Activated naive CD4-positive, alpha-beta T cell treated with anti-CD3 and anti-CD28 coated beads for 36 hours (primary cell): ENCODE measurements around the gene HNRNPA2B1. TPM values are rescaled to one million over a fixed set of nuclear protein-coding genes. Genes with fewer than 3 reads are reported as not detected.

ENCODE experiments used
- CTCF ChIA-PET: fragments of 350-600 bp; sonication (Branson Sonifier 250); formaldehyde crosslinking; loops from one replicate; lab custom pipeline; 2021; ENCODE audit warnings: antibody characterized with exemption; lab: Charles Lee
- DNase-seq: peaks from one replicate; pipeline ENCODE4 v3.0.0-alpha.2; 2020
- H3K27ac Mint-ChIP-seq: one replicate; pipeline ENCODE4 v1.8.0; 2021; ENCODE audit warnings: mild to moderate bottlenecking, mixed read lengths
- H3K27me3 Mint-ChIP-seq: one replicate; pipeline ENCODE4 v1.8.0; 2021; ENCODE audit warnings: low read depth, mixed read lengths
- H3K36me3 Mint-ChIP-seq: one replicate; pipeline ENCODE4 v1.8.0; 2021; ENCODE audit warnings: low read depth, mixed read lengths
- H3K4me1 Mint-ChIP-seq: one replicate; pipeline ENCODE4 v1.8.0; 2021; ENCODE audit warnings: low read depth, mixed read lengths
- H3K4me3 Mint-ChIP-seq: one replicate; pipeline ENCODE4 v1.8.0; 2021; ENCODE audit warnings: mild to moderate bottlenecking, moderate library complexity, mixed read lengths
- H3K9me3 Mint-ChIP-seq: one replicate; pipeline ENCODE4 v1.8.0; 2021; ENCODE audit warnings: mixed read lengths
- intact Hi-C: fragments of 100-400 bp; cut with micrococcal nuclease; formaldehyde crosslinking; loops from one replicate; pipeline ENCODE4 v1.15.1; 2023
- total RNA-seq, 2 experiments: library from RNA; stranded (reverse); gene quantifications; one replicate each; pipeline ENCODE4 v1.2.3, GENCODE V29; 2021

Gene HNRNPA2B1
- total RNA-seq: 100 to 1,000 TPM; 925 to 950 TPM

- Mint-ChIP-seq H3K9me3 (no peaks in the 10 kb centered on the region), H3K36me3 (peaks cover 77% of the 10 kb centered on the region), H3K4me1 (peaks cover 38% of the 10 kb centered on the region), H3K4me3 (peak within 1 kb of the TSS; percentile 100), H3K27me3 (no peaks in the 10 kb centered on the region), H3K27ac (peak within 1 kb of the TSS; percentile 100)
- DNase-seq: peak; percentile 98
- intact Hi-C loops: loop anchor here (1.0 to 5.0 kb wide), 12 partner anchors 33 to 1540 kb away; partner anchors contain the start of genes CYCS, HIBADH and TAX1BP1
- CTCF ChIA-PET: interaction anchor here (0.7 to 1.0 kb wide), 4 partner anchors 10 to 308 kb away, joined by 3 to 5 read pairs (median 3); no protein-coding TSS in a partner anchor
These were observed at the start of gene HNRNPA2B1 for GRCh38 chr7:26200444-26201246. Gene HNRNPA2B1, minus strand, starts transcription at chr7:26200746. Its CDS starts 169 bp downstream, at chr7:26200577.

DNA sequence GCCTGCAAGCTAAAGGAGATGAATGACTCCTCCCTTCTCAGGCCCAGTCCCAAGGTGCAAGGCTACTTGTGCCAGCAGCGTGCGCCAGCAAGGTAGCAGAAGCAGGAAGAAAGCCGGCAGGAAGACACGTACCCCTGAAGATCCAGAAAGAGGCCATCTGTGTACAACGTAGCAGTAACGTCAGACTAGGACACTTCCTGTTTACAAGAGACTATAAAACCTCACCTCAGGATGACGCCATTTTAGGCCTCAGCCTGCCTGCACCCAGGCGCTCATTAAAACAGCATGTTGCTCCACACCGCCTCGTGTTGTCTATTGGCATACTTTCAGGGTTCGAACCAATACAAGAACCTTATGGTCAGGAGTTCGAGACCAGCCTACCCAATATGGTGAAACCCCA is 49.7 kb upstream of the HNRNPA2B1 start:
- Mint-ChIP-seq H3K27ac (no peak overlapping the region), H3K4me3 (no peak overlapping the region), H3K36me3 (no peaks in the 10 kb centered on the region)

GRCh38 chr7:26245150-26245549 is 44.6 kb upstream of the HNRNPA2B1 start:
- CTCF ChIA-PET: no interaction called here
- Mint-ChIP-seq H3K36me3 (no peaks in the 10 kb centered on the region), H3K4me3 (no peak overlapping the region), H3K9me3 (no peaks in the 10 kb centered on the region), H3K27me3 (no peaks in the 10 kb centered on the region), H3K4me1 (no peaks in the 10 kb centered on the region), H3K27ac (no peak overlapping the region)
- intact Hi-C loops: no loop called here
- no peak for DNase-seq

More for the DNA sequence above, 49.7 kb upstream of the HNRNPA2B1 start:
- CTCF ChIA-PET: interaction anchor here (0.6 kb wide), 1 partner anchor 157 kb away, joined by 6 read pairs; no protein-coding TSS in a partner anchor
- Mint-ChIP-seq H3K9me3 (no peaks in the 10 kb centered on the region), H3K27me3 (no peaks in the 10 kb centered on the region), H3K4me1 (no peaks in the 10 kb centered on the region)
- intact Hi-C loops: no loop called here
- no peak for DNase-seq

DNA sequence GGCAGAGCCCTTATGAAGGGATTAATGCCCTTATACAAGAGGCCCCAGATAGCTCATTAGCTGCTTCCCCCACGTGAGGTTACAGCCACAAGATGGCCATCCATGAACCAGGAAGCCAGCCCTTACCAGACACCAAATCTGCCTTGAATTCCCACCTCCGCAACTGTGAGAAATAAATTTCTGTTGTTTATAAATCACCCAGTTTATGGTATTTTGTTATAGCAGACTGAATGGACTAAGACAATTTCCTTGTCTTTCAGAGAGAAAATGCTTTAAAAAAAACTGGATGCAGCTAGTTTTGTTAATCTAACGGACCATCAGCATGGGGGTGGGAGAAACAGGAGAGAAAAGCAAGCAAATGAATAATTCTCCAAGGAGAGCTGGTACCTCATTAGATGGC is 37.5 kb upstream of the HNRNPA2B1 start:
- H3K4me3 Mint-ChIP-seq: no peak overlapping the region
- no peaks in the 10 kb centered on the region for H3K4me1 Mint-ChIP-seq
- intact Hi-C loops: loop anchor here (5.0 kb wide), 1 partner anchor 49 kb away; no protein-coding TSS in a partner anchor
- no peaks in the 10 kb centered on the region for H3K36me3 Mint-ChIP-seq
- no peak overlapping the region for H3K27ac Mint-ChIP-seq
- no peaks in the 10 kb centered on the region for H3K9me3 Mint-ChIP-seq
- DNase-seq: no peak
- CTCF ChIA-PET: interaction anchor here (0.6 kb wide), 1 partner anchor 10 kb away, joined by 3 read pairs; no protein-coding TSS in a partner anchor
- no peaks in the 10 kb centered on the region for H3K27me3 Mint-ChIP-seq

DNA sequence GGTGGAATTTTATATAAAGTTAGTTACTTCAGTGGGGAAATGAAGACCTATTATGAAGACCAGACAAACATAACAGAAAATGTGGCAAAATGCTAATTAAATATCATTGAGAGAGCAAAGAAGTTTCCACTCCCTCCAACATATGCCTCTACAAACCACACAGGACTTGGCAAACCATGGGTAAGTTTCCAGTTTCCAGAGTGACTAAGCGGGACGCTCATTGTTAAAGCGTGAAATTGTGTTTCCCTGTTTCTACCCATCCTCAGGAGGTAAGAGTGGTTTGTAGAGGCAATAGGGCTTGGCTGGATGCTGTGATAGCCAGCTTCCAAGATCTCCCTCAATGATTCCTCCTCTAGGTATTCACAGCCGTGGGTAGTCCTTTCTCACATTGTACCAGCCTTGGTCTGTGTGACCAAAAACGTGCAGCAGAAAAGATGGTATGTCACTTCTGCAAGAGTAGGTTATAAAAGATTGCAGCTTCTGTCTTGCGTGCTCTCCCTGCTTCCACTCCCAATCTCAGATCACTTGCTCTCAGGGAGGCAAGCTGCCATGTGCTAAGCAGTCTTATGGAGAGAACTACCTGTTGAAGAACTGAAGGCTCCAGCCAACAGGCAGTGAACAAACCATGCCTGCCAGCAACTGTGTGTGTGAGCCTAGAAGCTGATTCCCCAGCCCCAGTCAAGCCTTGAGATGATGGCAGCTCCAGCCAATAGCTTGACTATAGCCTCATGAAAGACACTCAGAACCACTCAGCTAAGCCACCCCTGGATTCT is 36.7 kb upstream of the HNRNPA2B1 start:
- H3K36me3 Mint-ChIP-seq: no peaks in the 10 kb centered on the region
- no peaks in the 10 kb centered on the region for H3K4me1 Mint-ChIP-seq
- no peak overlapping the region for H3K27ac Mint-ChIP-seq
- CTCF ChIA-PET: interaction anchor here (0.6 to 1.0 kb wide), 2 partner anchors 9 kb away, joined by 3 read pairs; no protein-coding TSS in a partner anchor
- DNase-seq: no peak
- H3K4me3 Mint-ChIP-seq: no peak overlapping the region
- no peaks in the 10 kb centered on the region for H3K9me3 Mint-ChIP-seq
- H3K27me3 Mint-ChIP-seq: no peaks in the 10 kb centered on the region
- intact Hi-C loops: loop anchor here (5.0 kb wide), 1 partner anchor 50 kb away; no protein-coding TSS in a partner anchor

DNA sequence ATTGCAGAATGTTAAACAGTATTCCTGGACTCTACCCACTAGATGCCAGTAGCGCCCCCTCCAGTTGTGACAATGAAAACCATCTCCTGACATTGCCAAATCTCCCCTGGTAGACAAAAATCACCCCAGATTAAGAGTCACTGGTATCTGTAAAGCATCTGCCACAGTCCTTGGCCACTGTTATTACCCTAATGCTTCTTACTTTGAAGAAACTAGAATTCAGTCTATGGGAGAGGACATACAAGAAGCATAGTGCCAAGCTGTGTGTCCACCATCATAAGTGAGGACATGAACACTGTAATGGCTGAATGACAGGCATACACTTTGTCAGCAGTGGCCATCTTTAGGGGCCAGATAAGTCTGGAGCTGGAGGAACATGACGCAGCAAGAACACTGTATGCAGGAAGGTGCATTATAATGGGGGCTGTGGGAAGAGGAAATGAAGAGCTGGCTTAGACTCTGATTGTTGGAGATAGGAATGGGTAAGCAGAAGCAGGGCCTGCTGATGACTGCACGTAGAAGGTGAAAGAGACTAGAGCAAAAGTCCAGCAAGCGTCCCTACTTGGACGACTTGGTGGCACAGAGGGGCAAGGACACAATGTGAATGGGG is 33.5 kb upstream of the HNRNPA2B1 start:
- Mint-ChIP-seq H3K27me3 (no peaks in the 10 kb centered on the region), H3K4me3 (no peak overlapping the region), H3K36me3 (no peaks in the 10 kb centered on the region), H3K4me1 (no peaks in the 10 kb centered on the region), H3K27ac (no peak overlapping the region), H3K9me3 (no peaks in the 10 kb centered on the region)
- CTCF ChIA-PET: interaction anchor here (0.5 to 1.0 kb wide), 3 partner anchors 9 to 1974 kb away, joined by 3 to 4 read pairs (median 3); no protein-coding TSS in a partner anchor
- no peak for DNase-seq
- intact Hi-C loops: no loop called here

DNA sequence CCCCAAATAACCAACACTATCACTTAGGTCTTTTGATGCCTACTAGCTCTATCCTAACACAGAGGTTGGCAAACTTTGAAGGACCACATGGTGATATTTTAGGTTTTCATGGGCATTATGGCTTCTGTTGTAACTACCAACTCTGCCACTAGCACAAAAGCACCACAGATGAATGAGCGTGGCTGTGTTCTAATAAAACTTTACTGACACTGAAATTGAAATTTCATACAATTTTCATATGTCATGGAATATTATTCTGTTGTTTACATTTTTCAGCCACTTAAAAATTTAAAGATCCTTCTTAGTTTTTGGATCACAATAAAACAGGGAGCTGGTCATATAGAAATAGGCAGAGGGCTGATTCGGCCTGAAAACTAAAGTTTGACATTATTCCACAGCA is 27.4 kb upstream of the HNRNPA2B1 start:
- DNase-seq: no peak
- Mint-ChIP-seq H3K4me3 (no peak overlapping the region), H3K27ac (no peak overlapping the region), H3K9me3 (no peaks in the 10 kb centered on the region), H3K4me1 (no peaks in the 10 kb centered on the region), H3K36me3 (no peaks in the 10 kb centered on the region), H3K27me3 (no peaks in the 10 kb centered on the region)
- CTCF ChIA-PET: interaction anchor here (0.6 to 0.9 kb wide), 2 partner anchors 9 to 10 kb away, joined by 3 read pairs; no protein-coding TSS in a partner anchor
- intact Hi-C loops: no loop called here

DNA sequence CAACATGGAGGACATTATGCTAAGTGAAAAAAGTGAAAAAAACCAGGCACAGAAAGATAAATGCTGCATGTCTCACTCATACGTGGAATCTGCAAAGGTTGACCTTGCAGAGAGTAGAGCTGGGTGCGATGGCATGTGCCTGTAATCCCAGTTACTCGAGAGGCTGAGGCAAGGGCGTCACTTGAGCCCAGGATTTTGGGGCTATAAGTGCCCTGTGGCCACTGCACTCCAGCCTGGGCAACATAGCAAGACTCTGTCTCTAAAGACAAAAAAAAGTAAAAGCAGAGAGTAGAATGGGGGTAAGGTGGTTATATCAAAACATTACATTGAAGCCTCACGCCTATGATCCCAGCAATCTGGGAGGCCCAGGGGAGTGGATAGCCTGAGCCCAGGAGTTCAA is 23.8 kb upstream of the HNRNPA2B1 start:
- Mint-ChIP-seq H3K27me3 (no peaks in the 10 kb centered on the region), H3K4me3 (no peak overlapping the region), H3K36me3 (no peaks in the 10 kb centered on the region)

GRCh38 chr7:26216049-26216448 is 15.5 kb upstream of the HNRNPA2B1 start:
- no peaks in the 10 kb centered on the region for H3K27me3 Mint-ChIP-seq
- H3K9me3 Mint-ChIP-seq: no peaks in the 10 kb centered on the region
- peaks cover 25% of the 10 kb centered on the region for H3K4me1 Mint-ChIP-seq
- no peak overlapping the region for H3K4me3 Mint-ChIP-seq
- H3K36me3 Mint-ChIP-seq: peaks cover 18% of the 10 kb centered on the region
- H3K27ac Mint-ChIP-seq: no peak overlapping the region
- intact Hi-C loops: no loop called here
- DNase-seq: no peak
- CTCF ChIA-PET: no interaction called here

More for the DNA sequence above, 23.8 kb upstream of the HNRNPA2B1 start:
- no peak for DNase-seq
- Mint-ChIP-seq H3K4me1 (no peaks in the 10 kb centered on the region), H3K27ac (no peak overlapping the region), H3K9me3 (no peaks in the 10 kb centered on the region)
- intact Hi-C loops: no loop called here
- CTCF ChIA-PET: interaction anchor here (0.9 kb wide), 1 partner anchor 10 kb away, joined by 3 read pairs; no protein-coding TSS in a partner anchor

DNA sequence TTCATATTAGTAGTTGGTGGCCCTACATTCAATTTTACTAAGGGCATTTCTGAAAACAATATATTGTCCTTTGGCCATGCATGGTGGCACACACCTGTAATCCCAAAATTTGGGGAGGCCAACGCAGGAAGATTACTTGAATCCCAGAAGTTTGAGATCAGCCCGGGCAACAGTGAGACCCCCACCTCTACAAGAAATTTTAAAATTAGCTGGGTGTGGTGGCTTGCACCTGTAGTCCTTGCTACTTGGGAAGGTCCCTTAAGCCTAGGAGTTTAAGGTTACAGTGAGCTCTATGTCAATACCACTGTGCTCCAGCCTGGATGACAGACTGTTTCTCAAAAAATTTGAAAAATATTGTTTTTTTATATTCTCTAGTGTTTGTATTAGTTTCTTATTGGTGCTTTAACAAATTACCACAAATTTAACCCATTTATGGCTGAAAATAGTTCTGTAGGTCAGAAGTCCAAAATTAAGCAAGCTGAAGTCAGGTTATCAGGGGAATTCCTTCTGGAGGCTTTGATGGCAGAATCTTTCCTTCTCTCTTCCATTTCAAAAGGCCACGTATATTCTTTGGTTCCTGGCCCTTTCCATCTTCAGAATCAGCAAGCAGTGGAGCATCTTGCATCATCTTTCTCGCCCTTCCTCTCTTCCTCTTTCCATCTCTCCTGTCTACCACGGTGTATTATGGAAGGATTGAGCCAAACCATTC is 13.4 kb upstream of the HNRNPA2B1 start:
- Mint-ChIP-seq H3K27me3 (no peaks in the 10 kb centered on the region), H3K36me3 (peaks cover 31% of the 10 kb centered on the region), H3K9me3 (no peaks in the 10 kb centered on the region), H3K4me3 (no peak overlapping the region), H3K4me1 (peaks cover 34% of the 10 kb centered on the region), H3K27ac (peak overlapping the region; percentile 27)
- CTCF ChIA-PET: no interaction called here
- DNase-seq: no peak
- intact Hi-C loops: no loop called here

- peaks cover 34% of the 10 kb centered on the region for H3K4me1 Mint-ChIP-seq
- intact Hi-C loops: no loop called here
- no peaks in the 10 kb centered on the region for H3K9me3 Mint-ChIP-seq
- H3K36me3 Mint-ChIP-seq: peaks cover 34% of the 10 kb centered on the region
- no peak overlapping the region for H3K27ac Mint-ChIP-seq
- no peak overlapping the region for H3K4me3 Mint-ChIP-seq
- CTCF ChIA-PET: no interaction called here
- DNase-seq: no peak
- no peaks in the 10 kb centered on the region for H3K27me3 Mint-ChIP-seq
These were observed 12.6 kb upstream of the HNRNPA2B1 start for GRCh38 chr7:26212921-26213718.
